HG02763 (cell line): ENCODE data around the gene BRD3OS.

Experiments used
- ATAC-seq: cut with Tn5 transposase; IDR thresholded peaks from one replicate; pipeline ENCODE4 v1.9.1; 2021; ENCODE audit warnings: mild to moderate bottlenecking, moderate library complexity; ENCODE audit not compliant: unreplicated experiment

The BRD3OS gene

GRCh38 chr9:134049772-134050588 is 24.7 kb downstream of the BRD3OS start:
- ATAC-seq, result no peak

DNA sequence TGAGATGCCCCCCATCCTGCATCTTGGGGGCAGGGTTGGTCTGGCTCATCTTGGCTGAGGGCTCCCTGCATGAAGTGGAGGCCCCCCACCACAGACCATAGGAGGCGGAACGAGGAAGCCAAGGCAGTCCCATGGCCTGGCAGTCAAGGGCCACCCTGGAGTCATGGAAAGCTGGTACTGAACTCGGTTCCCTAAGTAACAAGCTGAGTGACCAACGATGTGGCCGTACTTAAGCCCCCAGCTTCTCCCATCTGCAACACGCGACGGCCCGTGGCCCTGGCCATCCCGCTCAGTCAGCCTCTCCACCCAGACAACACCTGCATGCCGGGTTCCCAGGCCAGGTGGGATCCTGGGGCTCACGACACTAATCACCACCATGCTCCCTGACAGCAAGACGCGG is 25.4 kb downstream of the BRD3OS start:
- no peak for ATAC-seq

- no peak for ATAC-seq
These were observed 26.0 kb downstream of the BRD3OS start for GRCh38 chr9:134051319-134051718.

DNA sequence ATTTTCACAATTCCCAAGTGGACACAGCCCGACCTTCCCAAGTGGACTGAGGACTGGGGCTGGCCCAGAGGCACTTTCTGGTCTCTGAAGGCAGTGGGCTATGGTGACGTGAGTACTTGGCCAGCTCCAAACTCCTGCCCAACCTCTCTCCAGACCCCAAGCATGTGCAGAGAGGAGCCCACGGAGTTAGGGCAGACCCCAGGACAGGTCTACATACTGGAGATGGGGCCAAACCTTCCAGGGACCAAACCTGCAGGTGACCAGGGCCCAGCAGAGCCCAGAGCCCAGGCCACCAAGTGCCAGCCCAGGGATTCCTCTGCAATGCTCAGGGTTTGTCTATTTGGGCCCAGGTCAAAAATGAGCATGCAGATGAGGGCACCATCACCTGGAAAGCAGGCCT is 27.2 kb downstream of the BRD3OS start:
- no peak for ATAC-seq

DNA sequence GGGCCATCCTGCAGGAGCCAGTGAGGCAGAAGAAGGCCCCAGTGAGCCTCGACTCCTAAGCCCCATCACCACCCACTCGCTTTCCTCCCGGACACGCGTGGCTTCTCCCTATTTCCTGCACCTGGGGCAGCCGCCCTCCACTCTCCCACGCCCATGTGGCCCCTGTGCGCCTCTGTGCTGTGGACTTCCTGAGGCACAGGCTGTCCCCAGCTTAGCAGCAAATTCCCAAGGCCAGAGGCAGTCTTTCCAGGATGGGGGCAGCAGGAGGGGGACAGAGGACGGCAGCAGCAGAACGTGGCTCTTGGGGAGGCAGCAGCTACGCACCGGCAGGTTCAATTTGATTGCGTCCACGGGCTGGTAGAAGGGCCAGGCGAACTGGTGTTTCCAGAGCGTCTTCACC is 27.7 kb downstream of the BRD3OS start:
- no peak for ATAC-seq

DNA sequence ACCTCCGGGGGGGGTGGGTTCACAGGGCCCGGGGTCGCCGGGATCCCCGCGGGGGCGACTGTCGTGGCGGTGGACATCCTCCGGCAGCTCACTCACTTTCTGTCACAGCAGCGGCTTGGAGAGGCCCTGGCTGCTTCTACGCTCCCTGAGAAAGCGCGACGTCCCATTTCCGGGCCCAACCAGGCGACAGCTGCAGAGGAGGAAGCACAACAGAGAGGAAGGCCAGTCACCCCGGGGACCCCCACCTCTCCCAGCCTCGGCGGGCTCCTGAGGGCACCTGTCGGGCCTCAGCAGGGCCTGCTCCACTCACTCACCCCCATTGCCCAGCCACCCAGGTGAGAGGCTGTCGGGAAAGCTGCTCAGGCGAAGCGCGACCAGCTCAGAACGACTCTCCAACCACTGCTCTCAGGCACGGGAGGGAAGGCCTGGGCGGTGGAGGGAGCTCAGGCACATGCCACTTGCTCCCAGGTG is 28.2 kb downstream of the BRD3OS start:
- ATAC-seq, result no peak

DNA sequence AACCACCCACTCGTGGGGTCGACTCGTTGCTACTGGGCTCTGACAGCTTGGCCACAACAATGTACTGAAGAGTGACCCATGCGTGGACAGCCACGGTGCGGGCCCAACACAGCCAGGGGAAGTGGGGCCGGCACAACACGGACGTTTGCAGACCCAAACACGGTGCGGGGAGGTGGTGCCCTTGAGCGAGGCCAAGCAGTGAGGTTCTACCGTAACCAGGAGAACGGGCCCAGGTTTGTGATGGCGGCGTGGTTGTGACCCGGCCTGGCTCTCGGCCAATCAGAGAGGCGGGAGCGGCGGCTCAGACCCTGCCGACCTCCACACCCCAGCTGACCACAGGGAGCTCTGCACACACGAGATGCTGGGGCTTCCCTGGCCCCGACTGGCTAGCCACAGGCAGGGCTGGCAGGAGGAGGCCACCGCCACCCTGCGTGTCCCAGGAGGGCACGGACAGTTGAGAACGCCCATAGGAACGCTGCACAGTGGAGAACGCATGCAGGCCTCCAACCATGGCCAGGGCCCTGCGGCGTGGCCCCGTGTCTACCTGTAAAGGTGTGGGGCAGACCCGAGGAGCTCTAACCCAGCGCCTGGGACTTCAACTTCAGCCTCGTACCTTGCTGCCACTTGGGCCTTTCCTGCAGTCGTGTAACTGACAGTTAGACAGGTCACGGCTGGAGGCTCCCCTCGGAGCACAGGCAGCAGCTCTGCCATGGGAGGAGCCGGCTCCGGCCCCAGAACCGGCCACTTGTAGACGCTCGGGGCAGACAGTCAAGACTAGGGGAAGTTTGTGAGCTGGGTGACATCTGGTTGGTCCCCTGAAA is 28.9 kb downstream of the BRD3OS start:
- no peak for ATAC-seq

- no peak for ATAC-seq
These were observed 29.9 kb downstream of the BRD3OS start for GRCh38 chr9:134054891-134055811.

- ATAC-seq, result no peak
These were observed 30.7 kb downstream of the BRD3OS start for GRCh38 chr9:134055981-134056461.

DNA sequence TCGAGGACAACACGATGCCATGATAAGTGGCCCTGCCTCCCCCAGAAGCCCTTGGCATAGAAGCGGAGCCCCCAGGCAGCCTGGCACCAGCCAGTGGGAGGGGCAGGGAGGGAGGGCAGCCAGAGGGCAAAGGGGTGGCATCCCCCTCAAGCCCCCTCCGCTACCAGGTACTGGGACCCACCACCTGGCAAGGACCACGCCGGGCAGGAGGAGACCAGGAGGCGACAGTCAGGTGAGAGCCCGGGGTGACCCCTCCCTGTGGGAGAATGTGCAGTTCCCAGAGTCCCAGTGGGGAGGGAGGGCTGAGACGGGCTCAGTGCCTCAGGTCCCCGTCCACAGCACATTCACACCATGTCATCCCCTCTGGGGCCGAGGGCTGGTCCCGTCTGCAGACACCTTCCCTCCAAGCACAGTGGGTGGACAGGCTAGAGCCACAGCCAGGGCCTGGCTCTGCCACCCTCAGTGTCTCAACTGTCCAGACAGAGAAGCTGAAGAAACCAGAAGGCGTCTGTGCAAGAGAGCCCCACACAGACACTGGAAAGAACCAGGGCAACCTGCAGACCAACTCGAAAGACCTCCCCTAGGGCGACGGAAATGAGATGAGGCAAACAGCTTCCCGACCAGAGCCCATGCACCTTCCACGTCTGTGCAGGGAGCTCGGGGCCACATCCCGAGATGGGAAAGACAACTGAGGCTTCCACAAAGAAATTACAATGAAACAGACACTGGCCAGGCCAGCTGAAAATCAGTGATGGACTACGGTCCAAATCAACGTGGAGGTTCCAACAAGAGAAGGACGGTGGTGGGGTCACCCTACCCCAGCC is 31.4 kb downstream of the BRD3OS start:
- no peak for ATAC-seq

DNA sequence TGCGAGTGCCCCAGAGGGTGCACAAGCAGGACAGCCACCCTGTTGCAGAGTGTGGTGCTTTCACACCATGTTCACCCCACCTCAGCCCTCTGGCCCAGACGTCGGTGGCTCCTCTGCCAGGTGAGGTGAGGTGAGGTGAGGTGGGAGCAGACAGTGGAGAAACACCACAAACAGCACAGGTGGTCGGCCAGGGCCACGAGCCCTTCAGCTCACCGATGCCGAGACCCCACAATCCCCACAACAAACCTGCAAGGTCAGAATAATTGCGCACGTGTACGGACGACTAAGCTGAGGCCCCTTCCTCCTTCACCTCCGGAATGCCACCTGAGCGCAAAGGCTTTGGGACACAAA is 32.0 kb downstream of the BRD3OS start:
- no peak for ATAC-seq

DNA sequence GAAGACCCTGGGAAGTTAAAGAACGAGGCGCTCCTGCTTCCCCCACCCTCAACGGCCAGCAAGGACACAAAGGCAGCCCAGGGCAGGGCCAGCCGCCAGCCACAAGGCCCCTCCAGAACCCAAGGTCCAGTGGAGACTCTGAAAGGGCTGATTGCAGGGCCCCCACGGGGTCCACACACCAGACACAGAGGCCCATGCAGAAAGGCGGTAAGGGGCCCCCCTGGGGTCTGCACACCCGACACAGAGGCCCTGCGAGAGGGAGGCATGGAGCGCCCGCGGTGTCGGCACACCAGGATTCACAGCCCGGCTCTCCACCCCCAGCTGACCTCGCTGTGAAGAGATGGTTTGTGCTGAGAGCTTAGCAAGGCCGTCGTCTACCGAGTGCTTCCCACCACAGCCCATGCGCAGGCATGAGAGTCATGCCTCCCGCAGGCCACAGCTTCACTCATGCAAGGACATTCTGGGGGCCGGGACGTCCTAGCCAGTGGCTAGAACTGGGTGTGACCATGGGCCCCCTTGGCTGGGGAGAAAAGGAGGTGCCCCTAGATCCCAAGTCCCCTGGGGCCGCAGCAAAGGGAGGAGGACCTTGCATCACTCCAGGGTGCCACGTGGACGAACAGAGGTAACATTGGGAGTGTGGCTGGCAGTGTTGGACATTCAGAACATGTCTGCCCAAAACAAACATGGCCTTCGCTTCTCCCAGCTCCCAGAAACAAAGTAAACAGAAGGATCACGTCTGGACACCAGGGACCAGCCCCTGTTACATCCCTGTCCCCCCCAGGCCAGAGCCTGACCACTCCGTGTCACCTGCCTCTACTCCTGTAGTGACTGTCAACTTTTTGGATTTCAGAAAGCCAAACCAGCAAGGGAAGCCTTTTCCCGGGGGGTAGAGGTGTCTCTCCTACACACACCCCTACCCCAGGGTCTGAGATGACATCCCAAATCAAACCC is 32.7 kb downstream of the BRD3OS start:
- no peak for ATAC-seq

GRCh38 chr9:134058716-134059115 is 33.4 kb downstream of the BRD3OS start:
- no peak for ATAC-seq

DNA sequence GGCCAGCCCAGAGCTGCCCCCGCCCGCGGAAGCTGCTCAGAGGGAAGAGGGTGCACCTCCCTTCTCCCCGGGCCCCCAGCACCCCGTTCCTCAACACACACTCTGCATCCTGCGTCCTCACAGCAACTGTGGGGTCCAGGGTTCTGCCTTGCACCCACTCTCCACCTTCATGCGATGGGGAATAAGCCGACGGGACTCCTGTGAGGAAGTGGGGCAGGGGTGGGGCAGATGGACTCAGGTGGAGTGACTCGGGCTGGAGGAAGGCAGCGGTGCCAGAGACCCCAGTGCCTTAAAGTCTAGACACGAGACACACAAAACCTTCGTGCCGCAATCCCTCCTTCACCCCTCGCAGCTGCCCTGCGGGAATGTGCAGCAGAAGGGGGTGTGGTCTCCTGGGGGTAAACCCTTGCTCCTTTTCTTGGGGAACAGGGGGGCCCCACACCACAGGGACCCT is 33.9 kb downstream of the BRD3OS start:
- no peak for ATAC-seq

DNA sequence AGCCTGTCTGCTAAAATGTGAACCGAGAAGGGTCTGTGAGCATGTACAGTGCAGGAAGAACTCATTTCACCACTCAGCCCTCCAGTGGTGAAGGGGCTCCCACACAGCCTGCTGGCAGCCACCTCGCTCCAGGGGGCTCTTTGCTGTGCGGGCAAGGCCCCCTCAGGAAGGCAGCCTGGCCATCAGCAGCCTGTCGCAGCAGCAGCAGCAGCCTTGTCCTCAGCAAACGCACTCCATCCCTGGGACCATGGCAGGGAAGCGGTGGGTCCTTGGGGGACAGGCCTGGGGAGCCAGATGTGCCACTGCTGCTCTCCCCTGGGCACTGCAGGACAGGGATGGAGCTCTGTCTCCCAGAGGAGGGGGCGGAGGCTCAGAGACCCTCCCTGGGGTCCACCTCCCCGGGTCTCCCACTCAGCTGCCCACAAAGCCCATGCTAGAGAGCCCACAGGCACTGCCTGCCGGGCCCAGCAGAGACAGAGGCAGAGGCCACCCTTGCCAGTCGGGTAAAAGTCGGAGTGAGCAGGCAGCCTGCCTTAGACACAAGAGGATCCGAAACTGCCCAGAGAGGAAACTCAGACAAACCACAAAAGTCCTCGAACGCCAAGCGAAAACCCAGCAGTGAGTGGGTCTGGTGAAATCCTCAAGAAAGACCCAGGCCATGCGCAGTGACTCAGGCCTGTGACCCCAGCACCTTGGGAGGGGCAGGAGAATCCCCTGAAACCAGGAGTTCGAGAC is 34.5 kb downstream of the BRD3OS start:
- ATAC-seq, result peak; percentile 71

DNA sequence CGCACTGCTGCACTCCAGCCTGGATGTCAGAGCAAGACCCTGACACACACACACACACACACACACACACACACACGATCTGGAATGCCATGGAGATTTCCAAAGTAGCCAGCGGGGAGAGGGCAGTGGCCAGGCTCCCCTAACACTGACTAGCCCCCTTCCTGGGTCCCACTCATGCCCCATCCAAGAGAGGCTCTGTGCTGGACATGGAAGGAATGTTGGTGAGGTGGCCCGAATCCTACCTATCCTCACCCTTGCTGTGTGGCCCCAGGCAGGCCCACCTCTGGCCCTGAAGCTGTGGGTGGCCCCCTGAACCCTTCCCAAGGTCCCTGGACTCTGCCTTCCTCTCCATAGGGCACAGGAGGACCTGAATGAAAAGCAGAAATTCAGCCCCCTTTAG is 35.3 kb downstream of the BRD3OS start:
- ATAC-seq, result no peak

DNA sequence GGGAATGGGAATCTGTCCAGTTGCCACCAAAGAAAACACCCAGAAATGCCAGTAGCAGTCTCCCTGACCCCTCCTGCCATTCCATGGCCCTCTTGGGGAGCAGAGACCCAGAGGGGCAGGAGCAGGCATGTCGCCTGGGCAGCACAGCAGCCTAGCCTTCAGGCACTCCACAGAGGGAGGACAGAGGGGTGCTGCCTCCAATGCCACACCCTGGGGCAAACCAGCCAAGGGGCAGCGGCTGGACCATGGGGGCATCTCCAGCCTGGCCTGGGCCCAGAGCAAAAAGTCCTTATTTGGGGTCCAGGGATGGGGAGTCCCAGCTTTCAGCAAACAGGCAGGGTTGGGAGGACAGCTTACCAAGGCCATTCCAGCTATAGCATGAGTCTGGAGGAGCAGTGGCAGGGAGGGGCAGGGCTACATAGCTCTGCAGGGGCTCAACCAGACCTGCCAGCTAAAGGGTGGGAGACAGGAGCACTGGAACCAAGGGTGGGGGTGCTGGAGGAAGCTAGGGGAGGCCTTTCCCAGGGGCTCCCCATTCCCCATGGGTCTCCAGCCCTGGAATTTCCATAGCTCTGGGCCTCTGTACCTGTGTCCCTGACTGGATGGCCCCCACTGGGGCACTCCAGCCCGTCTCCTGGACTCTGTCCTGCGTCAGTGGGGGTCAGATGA is 35.9 kb downstream of the BRD3OS start:
- no peak for ATAC-seq
